Mesothelial cell of epicardium (in vitro differentiated cells): Measurements from ENCODE around the gene CFD. TPM values are rescaled to one million over a fixed set of nuclear protein-coding genes. Genes with fewer than 3 reads are reported as not detected.

ENCODE experiments used
- DNase-seq, 2 experiments: peaks; one replicate each; pipeline ENCODE4 v3.0.0; 2021; ENCODE audit warnings: low spot score in 2 of 2; ENCODE audit not compliant: unreplicated experiment in 2 of 2
- H3K27ac Mint-ChIP-seq: 2 replicates; pipeline ENCODE4 v1.8.0; 2021; ENCODE audit warnings: mixed read lengths
- H3K27me3 Mint-ChIP-seq: 2 replicates; pipeline ENCODE4 v1.8.0; 2021; ENCODE audit warnings: low read depth, mixed read lengths
- H3K36me3 Mint-ChIP-seq: 2 replicates; pipeline ENCODE4 v1.8.0; 2021; ENCODE audit warnings: mixed read lengths
- H3K4me1 Mint-ChIP-seq: 2 replicates; pipeline ENCODE4 v1.8.0; 2021; ENCODE audit warnings: mixed read lengths
- H3K4me3 Mint-ChIP-seq: 2 replicates; pipeline ENCODE4 v1.8.0; 2021; ENCODE audit warnings: mild to moderate bottlenecking, moderate library complexity, mixed read lengths
- H3K9me3 Mint-ChIP-seq: 2 replicates; pipeline ENCODE4 v1.8.0; 2021; ENCODE audit warnings: mixed read lengths
- CTCF ChIP-seq: fragments of 200-600 bp; sonication (generic); IDR thresholded peaks from one replicate; pipeline ENCODE4 v1.5.0; 2021; ENCODE audit warnings: antibody characterized with exemption; ENCODE audit not compliant: unreplicated experiment
- total RNA-seq: library from RNA; stranded (reverse); gene quantifications from 3 replicates; pipeline ENCODE4 v1.2.1, GENCODE V29; 2021

Gene CFD
- total RNA-seq, 1 donor from 2014 or later, result 3.2 TPM

GRCh38 chr19:898663-899062 is 39.2 kb downstream of the CFD start:
- Mint-ChIP-seq H3K27me3 (no peaks in the 10 kb centered on the region), H3K4me3 (no peak overlapping the region), H3K4me1 (no peaks in the 10 kb centered on the region), H3K9me3 (no peaks in the 10 kb centered on the region), H3K27ac (no peak overlapping the region), H3K36me3 (peaks cover 4% of the 10 kb centered on the region)
- no peak for DNase-seq
- no peak for TF ChIP-seq CTCF

- TF ChIP-seq CTCF, result no peak
- peaks cover 3% of the 10 kb centered on the region for H3K4me1 Mint-ChIP-seq
- no peak overlapping the region for H3K4me3 Mint-ChIP-seq
- no peak for DNase-seq
- H3K9me3 Mint-ChIP-seq, result no peaks in the 10 kb centered on the region
- H3K27ac Mint-ChIP-seq, result no peak overlapping the region
- H3K27me3 Mint-ChIP-seq, result no peaks in the 10 kb centered on the region
- peaks cover 8% of the 10 kb centered on the region for H3K36me3 Mint-ChIP-seq
These were observed 40.0 kb downstream of the CFD start for GRCh38 chr19:899336-900042.

GRCh38 chr19:900043-900301 is 40.5 kb downstream of the CFD start:
- Mint-ChIP-seq H3K4me1 (peaks cover 3% of the 10 kb centered on the region), H3K36me3 (peaks cover 8% of the 10 kb centered on the region), H3K4me3 (no peak overlapping the region), H3K27ac (no peak overlapping the region), H3K27me3 (no peaks in the 10 kb centered on the region), H3K9me3 (no peaks in the 10 kb centered on the region)
- no peak for TF ChIP-seq CTCF
- no peak for DNase-seq

- DNase-seq, result no peak
- Mint-ChIP-seq H3K9me3 (no peaks in the 10 kb centered on the region), H3K4me3 (no peak overlapping the region), H3K27ac (no peak overlapping the region), H3K27me3 (no peaks in the 10 kb centered on the region), H3K36me3 (peaks cover 6% of the 10 kb centered on the region), H3K4me1 (peaks cover 3% of the 10 kb centered on the region)
- TF ChIP-seq CTCF, result no peak
These were observed 41.0 kb downstream of the CFD start for GRCh38 chr19:900302-901111.

GRCh38 chr19:901216-902092 is 42.0 kb downstream of the CFD start:
- no peaks in the 10 kb centered on the region for H3K9me3 Mint-ChIP-seq
- DNase-seq, result no peak
- TF ChIP-seq CTCF, result no peak
- H3K36me3 Mint-ChIP-seq, result peaks cover 6% of the 10 kb centered on the region
- no peak overlapping the region for H3K27ac Mint-ChIP-seq
- H3K27me3 Mint-ChIP-seq, result no peaks in the 10 kb centered on the region
- H3K4me3 Mint-ChIP-seq, result no peak overlapping the region
- peaks cover 3% of the 10 kb centered on the region for H3K4me1 Mint-ChIP-seq
